Neuronal stem cell (in vitro differentiated cells): ENCODE results near the gene SHMT2.

Source experiments
- DNase-seq: peaks from one replicate; pipeline ENCODE4 v3.0.0-alpha.2; 2013; ENCODE audit warnings: low spot score
- H2AFZ ChIP-seq: one replicate; pipeline ENCODE4 v1.6.1; 2013; ENCODE audit warnings: mild to moderate bottlenecking, low read length, inconsistent platforms
- H2AK5ac ChIP-seq: 2 replicates; pipeline ENCODE4 v1.6.1; 2013; ENCODE audit warnings: low read depth, mild to moderate bottlenecking, inconsistent platforms, low read length, moderate library complexity, mixed read lengths
- H2BK120ac ChIP-seq: 2 replicates; pipeline ENCODE4 v1.6.1; 2013; ENCODE audit warnings: low read depth, mild to moderate bottlenecking, inconsistent platforms, low read length, moderate library complexity, mixed read lengths
- H2BK12ac ChIP-seq: one replicate; pipeline ENCODE4 v1.6.1; 2013; ENCODE audit warnings: low read length, inconsistent platforms
- H2BK15ac ChIP-seq: 2 replicates; pipeline ENCODE4 v1.6.1; 2013; ENCODE audit warnings: mild to moderate bottlenecking, low read length, inconsistent platforms, mixed read lengths
- H2BK5ac ChIP-seq: one replicate; pipeline ENCODE4 v1.6.1; 2013; ENCODE audit warnings: inconsistent platforms, mild to moderate bottlenecking, low read length, moderate library complexity
- H3K14ac ChIP-seq: one replicate; pipeline ENCODE4 v1.6.1; 2013; ENCODE audit warnings: low read length, inconsistent platforms
- H3K18ac ChIP-seq: 2 replicates; pipeline ENCODE4 v1.6.1; 2013; ENCODE audit warnings: low read length, inconsistent platforms
- H3K23ac ChIP-seq: 2 replicates; pipeline ENCODE4 v1.6.1; 2013; ENCODE audit warnings: low read depth, mild to moderate bottlenecking, mixed read lengths, low read length, inconsistent platforms; ENCODE audit not compliant: poor library complexity
- H3K27ac ChIP-seq: replicated peaks from 3 replicates; pipeline ENCODE4 v1.5.1; 2013; ENCODE audit warnings: low read length, inconsistent platforms
- H3K27me3 ChIP-seq, 3 experiments: 2 replicates each; pipeline ENCODE4 v1.6.1; 2013; ENCODE audit warnings: low read length in 3 of 3, mild to moderate bottlenecking in 2 of 3, inconsistent platforms in 1 of 3, low read depth in 1 of 3, mixed read lengths in 1 of 3, moderate library complexity in 1 of 3; ENCODE audit not compliant: control insufficient read depth in 3 of 3, insufficient read depth in 3 of 3
- H3K36me3 ChIP-seq, 2 donors: replicated peaks in 1 of 2; 2 replicates each; pipeline ENCODE4 v1.6.1; 2013; ENCODE audit warnings: low read length in 2 of 2; ENCODE audit not compliant: control insufficient read depth in 2 of 2, insufficient read depth in 2 of 2
- H3K4ac ChIP-seq: 2 replicates; pipeline ENCODE4 v1.6.1; 2013; ENCODE audit warnings: inconsistent platforms, mild to moderate bottlenecking, low read length, moderate library complexity
- H3K4me1 ChIP-seq, 2 donors: 1 replicate in 1 of 2; 2 replicates in 1 of 2; pipeline ENCODE4 v1.6.1; 2013; ENCODE audit warnings: low read length in 2 of 2, low read depth in 1 of 2; ENCODE audit not compliant: control insufficient read depth in 2 of 2, insufficient read depth in 1 of 2
- H3K4me2 ChIP-seq: one replicate; pipeline ENCODE4 v1.6.1; 2013; ENCODE audit warnings: mild to moderate bottlenecking, low read length, inconsistent platforms; ENCODE audit not compliant: insufficient read depth, poor library complexity, severe bottlenecking
- H3K4me3 ChIP-seq, 2 donors: 2 replicates each; pipeline ENCODE4 v1.5.1; 2013; ENCODE audit warnings: low read length in 2 of 2, mild to moderate bottlenecking in 2 of 2, inconsistent platforms in 1 of 2, moderate library complexity in 1 of 2
- H3K79me1 ChIP-seq: one replicate; pipeline ENCODE4 v1.6.1; 2013; ENCODE audit warnings: low read depth, mild to moderate bottlenecking, inconsistent platforms, low read length, moderate library complexity
- H3K9ac ChIP-seq: one replicate; pipeline ENCODE4 v1.6.1; 2013; ENCODE audit warnings: mild to moderate bottlenecking, low read depth, low read length, inconsistent platforms; ENCODE audit not compliant: poor library complexity
- H3K9me3 ChIP-seq, 2 donors: replicated peaks in 1 of 2; 2 replicates each; pipeline versions ENCODE3 to v1.6.1; 2013; ENCODE audit warnings: low read length in 2 of 2, mild to moderate bottlenecking in 2 of 2, inconsistent platforms in 1 of 2, low read depth in 1 of 2, mixed read lengths in 1 of 2, moderate library complexity in 1 of 2; ENCODE audit not compliant: control insufficient read depth in 2 of 2, insufficient read depth in 1 of 2
- H4K8ac ChIP-seq: one replicate; pipeline ENCODE4 v1.6.1; 2013; ENCODE audit warnings: low read depth, mild to moderate bottlenecking, inconsistent platforms, low read length, moderate library complexity
- H4K91ac ChIP-seq: one replicate; pipeline ENCODE4 v1.6.1; 2013; ENCODE audit warnings: low read length, low read depth, mild to moderate bottlenecking, inconsistent platforms; ENCODE audit not compliant: poor library complexity
- WGBS, 2 donors: extraction: QIAGEN DNeasy Blood & Tissue Kit; methylation state at CpG; one replicate each; pipeline ENCODE4 v1.1.7; 2013; ENCODE audit warnings: missing lambda C conversion rate in 2 of 2, mixed read lengths in 1 of 2; ENCODE audit not compliant: insufficient read length in 2 of 2, insufficient replicate concordance in 1 of 2; ENCODE audit errors: extremely low coverage in 2 of 2; 5-methylcytosine and 5-hydroxymethylcytosine counted together

The SHMT2 gene

GRCh38 chr12:57198329-57198728 lies 31.2 kb upstream of the SHMT2 start:
- no peak overlapping the region for H3K23ac ChIP-seq
- WGBS, 2 donors, result no CpG with 5 or more reads among the region's 17 CpGs

DNA sequence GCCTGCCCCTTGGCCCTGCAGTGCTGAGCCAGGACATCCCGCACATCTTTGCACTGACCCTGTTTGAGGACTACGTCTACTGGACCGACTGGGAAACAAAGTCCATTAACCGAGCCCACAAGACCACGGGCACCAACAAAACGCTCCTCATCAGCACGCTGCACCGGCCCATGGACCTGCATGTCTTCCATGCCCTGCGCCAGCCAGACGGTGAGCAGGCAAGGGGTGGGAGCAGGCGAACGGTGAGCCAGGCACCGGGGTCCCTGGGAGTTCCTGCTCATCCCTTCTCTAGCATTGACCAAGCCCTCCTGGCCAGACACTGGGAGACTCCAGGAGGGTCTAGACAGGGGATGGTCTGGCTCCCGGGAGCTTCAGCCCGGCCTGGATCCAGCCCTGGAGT lies 30.3 kb upstream of the SHMT2 start:
- Histone ChIP-seq H3K27ac (no peak overlapping the region), H3K9me3 (peaks cover 0 to 1% of the 10 kb centered on the region in 2 donors), H4K91ac (no peak overlapping the region), H3K27me3 (no peaks in the 10 kb centered on the region), H2AK5ac (no peak overlapping the region), H2BK12ac (no peak overlapping the region), H2BK5ac (no peak overlapping the region), H3K4me3 (peak overlapping the region in 1 of 2 donors; percentile 10), H3K18ac (no peak overlapping the region), H2BK120ac (no peak overlapping the region), H3K14ac (no peak overlapping the region), H2BK15ac (no peak overlapping the region), H4K8ac (no peak overlapping the region), H3K36me3 (peaks cover 91 to 100% of the 10 kb centered on the region in 2 donors), H3K4ac (no peak overlapping the region), H3K79me1 (peaks cover 13% of the 10 kb centered on the region), H2AFZ (no peak overlapping the region), H3K23ac (no peak overlapping the region), H3K9ac (no peak overlapping the region), H3K4me1 (no peaks in the 10 kb centered on the region), H3K4me2 (no peak overlapping the region)
- no peak for DNase-seq
- WGBS, 2 donors, result no CpG with 5 or more reads among the region's 15 CpGs

More at GRCh38 chr12:57198329-57198728, 31.2 kb upstream of the SHMT2 start:
- H3K4me3 ChIP-seq, result no peak overlapping the region
- no peaks in the 10 kb centered on the region for H3K4me1 ChIP-seq
- no peak overlapping the region for H2AK5ac ChIP-seq
- H3K9ac ChIP-seq, result no peak overlapping the region
- no peak overlapping the region for H3K27ac ChIP-seq
- no peak overlapping the region for H4K91ac ChIP-seq
- no peak overlapping the region for H3K4me2 ChIP-seq
- H2BK12ac ChIP-seq, result no peak overlapping the region
- no peak for DNase-seq
- H3K27me3 ChIP-seq, result no peaks in the 10 kb centered on the region
- H3K4ac ChIP-seq, result no peak overlapping the region
- no peak overlapping the region for H2BK15ac ChIP-seq
- no peak overlapping the region for H3K14ac ChIP-seq
- H3K36me3 ChIP-seq, result peaks cover 92 to 100% of the 10 kb centered on the region in 2 donors
- H3K79me1 ChIP-seq, result peaks cover 13% of the 10 kb centered on the region
- no peak overlapping the region for H2AFZ ChIP-seq
- H3K18ac ChIP-seq, result no peak overlapping the region
- H4K8ac ChIP-seq, result no peak overlapping the region
- H2BK5ac ChIP-seq, result no peak overlapping the region
- peaks cover 0 to 1% of the 10 kb centered on the region in 2 donors for H3K9me3 ChIP-seq
- H2BK120ac ChIP-seq, result no peak overlapping the region

DNA sequence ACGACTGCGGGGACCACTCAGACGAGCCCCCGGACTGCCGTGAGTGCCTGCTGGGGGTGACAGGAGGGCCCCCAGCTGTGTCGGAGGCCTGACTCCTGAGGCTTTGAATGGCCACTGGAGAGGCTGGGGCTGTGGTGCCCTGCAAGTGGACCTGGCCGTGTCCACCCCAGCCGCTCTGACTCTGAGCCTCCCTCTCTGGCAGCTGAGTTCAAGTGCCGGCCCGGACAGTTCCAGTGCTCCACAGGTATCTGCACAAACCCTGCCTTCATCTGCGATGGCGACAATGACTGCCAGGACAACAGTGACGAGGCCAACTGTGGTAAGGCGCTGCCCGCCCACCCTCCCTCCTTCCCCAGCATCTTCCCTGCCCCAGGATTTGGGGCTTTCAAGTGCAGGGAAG lies 29.0 kb upstream of the SHMT2 start:
- no peaks in the 10 kb centered on the region for H3K4me1 ChIP-seq
- H4K8ac ChIP-seq, result no peak overlapping the region
- no peak overlapping the region for H2BK120ac ChIP-seq
- H3K4me3 ChIP-seq, result no peak overlapping the region
- peak overlapping the region; percentile 65 for H3K23ac ChIP-seq
- peaks cover 0 to 1% of the 10 kb centered on the region in 2 donors for H3K9me3 ChIP-seq
- WGBS, 2 donors, result no CpG with 5 or more reads among the region's 15 CpGs
- no peak overlapping the region for H2BK15ac ChIP-seq
- no peak overlapping the region for H4K91ac ChIP-seq
- H3K9ac ChIP-seq, result no peak overlapping the region
- H2AK5ac ChIP-seq, result no peak overlapping the region
- H3K4me2 ChIP-seq, result no peak overlapping the region
- no peak overlapping the region for H3K18ac ChIP-seq
- no peak overlapping the region for H2BK5ac ChIP-seq
- H2AFZ ChIP-seq, result no peak overlapping the region
- no peak overlapping the region for H3K14ac ChIP-seq
- no peak overlapping the region for H3K27ac ChIP-seq
- H3K79me1 ChIP-seq, result peaks cover 10% of the 10 kb centered on the region
- no peaks in the 10 kb centered on the region for H3K27me3 ChIP-seq
- H3K4ac ChIP-seq, result no peak overlapping the region
- H3K36me3 ChIP-seq, result peaks cover 89 to 100% of the 10 kb centered on the region in 2 donors
- no peak overlapping the region for H2BK12ac ChIP-seq
- DNase-seq, result no peak

GRCh38 chr12:57201219-57201618 lies 28.3 kb upstream of the SHMT2 start:
- peaks cover 89 to 100% of the 10 kb centered on the region in 2 donors for H3K36me3 ChIP-seq
- WGBS, 2 donors, result no CpG with 5 or more reads among the region's 8 CpGs

More at GRCh38 chr12:57201219-57201618, 28.3 kb upstream of the SHMT2 start:
- no peak overlapping the region for H3K14ac ChIP-seq
- H4K91ac ChIP-seq, result no peak overlapping the region
- no peak overlapping the region for H2AK5ac ChIP-seq
- no peak overlapping the region for H3K23ac ChIP-seq
- H2BK120ac ChIP-seq, result no peak overlapping the region
- no peak overlapping the region for H3K4ac ChIP-seq
- no peaks in the 10 kb centered on the region for H3K4me1 ChIP-seq
- peak overlapping the region; percentile 60 for H3K9ac ChIP-seq
- no peak overlapping the region for H3K27ac ChIP-seq
- no peak overlapping the region for H3K4me2 ChIP-seq
- H2AFZ ChIP-seq, result no peak overlapping the region
- DNase-seq, result no peak
- H2BK12ac ChIP-seq, result no peak overlapping the region
- H3K18ac ChIP-seq, result no peak overlapping the region
- no peaks in the 10 kb centered on the region for H3K27me3 ChIP-seq
- no peak overlapping the region for H2BK15ac ChIP-seq
- no peak overlapping the region for H4K8ac ChIP-seq
- H3K4me3 ChIP-seq, result no peak overlapping the region
- H3K9me3 ChIP-seq, result peaks cover 0 to 1% of the 10 kb centered on the region in 2 donors
- peaks cover 8% of the 10 kb centered on the region for H3K79me1 ChIP-seq
- H2BK5ac ChIP-seq, result no peak overlapping the region
